ENCODE results near the gene LRRC63. TPM values are rescaled to one million over a fixed set of nuclear protein-coding genes. Genes with fewer than 3 reads are reported as not detected.

LRRC63 gene
- total RNA-seq, 1 donor from 2014 or later: not detected

DNA sequence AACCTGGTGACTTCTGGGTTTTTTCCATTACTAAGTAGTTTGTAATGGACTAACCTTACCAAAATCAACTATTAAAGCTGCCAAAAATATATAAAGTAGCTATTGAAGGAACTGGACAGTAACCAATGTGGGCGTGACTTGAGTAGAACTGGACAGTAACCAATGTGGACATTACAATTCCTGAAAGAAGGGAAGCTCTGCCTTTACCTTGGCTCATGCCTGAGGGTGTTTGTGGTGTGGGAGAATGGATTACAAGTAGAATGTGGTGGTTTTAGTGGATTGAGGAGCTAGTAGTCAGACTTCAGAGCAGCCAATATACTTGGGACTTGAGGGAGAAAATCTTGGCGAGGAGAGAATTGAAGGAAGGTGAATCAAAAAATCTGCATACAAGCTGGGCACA is 17.5 kb downstream of the LRRC63 start:
- H3K36me3 Mint-ChIP-seq (ENCODE audit: unreplicated experiment): peaks cover 20% of the 10 kb centered on the region
- H3K9me3 Mint-ChIP-seq (ENCODE audit: unreplicated experiment): no peaks in the 10 kb centered on the region
- TF ChIP-seq, protein P1, sequence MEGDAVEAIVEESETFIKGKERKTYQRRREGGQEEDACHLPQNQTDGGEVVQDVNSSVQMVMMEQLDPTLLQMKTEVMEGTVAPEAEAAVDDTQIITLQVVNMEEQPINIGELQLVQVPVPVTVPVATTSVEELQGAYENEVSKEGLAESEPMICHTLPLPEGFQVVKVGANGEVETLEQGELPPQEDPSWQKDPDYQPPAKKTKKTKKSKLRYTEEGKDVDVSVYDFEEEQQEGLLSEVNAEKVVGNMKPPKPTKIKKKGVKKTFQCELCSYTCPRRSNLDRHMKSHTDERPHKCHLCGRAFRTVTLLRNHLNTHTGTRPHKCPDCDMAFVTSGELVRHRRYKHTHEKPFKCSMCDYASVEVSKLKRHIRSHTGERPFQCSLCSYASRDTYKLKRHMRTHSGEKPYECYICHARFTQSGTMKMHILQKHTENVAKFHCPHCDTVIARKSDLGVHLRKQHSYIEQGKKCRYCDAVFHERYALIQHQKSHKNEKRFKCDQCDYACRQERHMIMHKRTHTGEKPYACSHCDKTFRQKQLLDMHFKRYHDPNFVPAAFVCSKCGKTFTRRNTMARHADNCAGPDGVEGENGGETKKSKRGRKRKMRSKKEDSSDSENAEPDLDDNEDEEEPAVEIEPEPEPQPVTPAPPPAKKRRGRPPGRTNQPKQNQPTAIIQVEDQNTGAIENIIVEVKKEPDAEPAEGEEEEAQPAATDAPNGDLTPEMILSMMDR (IDR thresholded peaks at IDR 0.05; ENCODE audit: partially characterized antibody, unreplicated experiment): no peak
- no peaks in the 10 kb centered on the region for H3K27me3 Mint-ChIP-seq (ENCODE audit: unreplicated experiment)
- H3K4me1 Mint-ChIP-seq (ENCODE audit: low read depth, unreplicated experiment): no peaks in the 10 kb centered on the region
- H3K27ac Mint-ChIP-seq (ENCODE audit: unreplicated experiment): no peak overlapping the region
- DNase-seq: no peak
- H3K4me3 Mint-ChIP-seq (ENCODE audit: unreplicated experiment): no peak overlapping the region

DNA sequence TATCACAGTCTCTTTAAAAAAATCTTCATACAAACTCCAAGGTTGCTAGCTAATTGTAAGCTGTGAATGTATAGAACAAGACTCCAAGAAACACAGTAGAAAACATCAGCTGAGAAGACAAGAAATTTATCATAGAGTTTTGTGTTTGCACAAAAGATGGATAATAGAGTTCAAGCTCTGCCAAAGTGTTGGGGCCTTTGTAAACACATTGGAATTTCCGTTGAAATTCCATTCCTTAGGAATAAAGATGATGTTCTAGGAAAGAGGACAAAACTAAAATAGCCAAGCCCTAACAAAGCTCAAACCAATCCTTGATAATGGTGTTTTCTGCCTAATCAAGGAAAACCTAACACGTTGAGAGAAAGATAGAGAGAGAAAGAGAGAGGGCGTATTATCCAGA is 20.6 kb downstream of the LRRC63 start:
- no peaks in the 10 kb centered on the region for H3K4me1 Mint-ChIP-seq (ENCODE audit: low read depth, unreplicated experiment)
- TF ChIP-seq, protein P1 (IDR thresholded peaks at IDR 0.05; ENCODE audit: partially characterized antibody, unreplicated experiment): no peak
- H3K27me3 Mint-ChIP-seq (ENCODE audit: unreplicated experiment): no peaks in the 10 kb centered on the region
- H3K27ac Mint-ChIP-seq (ENCODE audit: unreplicated experiment): no peak overlapping the region
- peaks cover 8% of the 10 kb centered on the region for H3K9me3 Mint-ChIP-seq (ENCODE audit: unreplicated experiment)
- no peak for DNase-seq
- H3K4me3 Mint-ChIP-seq (ENCODE audit: unreplicated experiment): no peak overlapping the region
- H3K36me3 Mint-ChIP-seq (ENCODE audit: unreplicated experiment): peaks cover 21% of the 10 kb centered on the region

DNA sequence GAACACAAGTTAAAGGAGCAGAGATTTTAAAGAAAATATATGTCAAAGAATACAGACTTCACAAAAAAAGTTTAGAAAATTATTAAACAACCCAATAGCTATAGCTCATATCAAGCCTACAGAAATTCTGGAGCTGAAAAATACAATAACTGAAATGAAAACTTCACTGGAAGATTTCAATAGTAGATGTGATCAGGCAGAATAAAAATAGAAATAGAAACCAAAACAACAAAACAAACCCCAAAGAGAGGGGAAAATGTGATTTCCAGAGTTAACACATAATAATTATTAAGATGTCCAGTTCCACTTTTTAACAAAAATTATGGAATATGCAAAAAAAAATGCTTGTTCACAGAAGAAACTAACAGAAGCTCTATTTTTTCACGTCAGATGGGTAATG is 23.6 kb downstream of the LRRC63 start:
- Mint-ChIP-seq H3K4me1 (ENCODE audit: low read depth, unreplicated experiment) (no peaks in the 10 kb centered on the region), H3K36me3 (ENCODE audit: unreplicated experiment) (peaks cover 25% of the 10 kb centered on the region), H3K27ac (ENCODE audit: unreplicated experiment) (no peak overlapping the region), H3K4me3 (ENCODE audit: unreplicated experiment) (no peak overlapping the region), H3K9me3 (ENCODE audit: unreplicated experiment) (peaks cover 8% of the 10 kb centered on the region), H3K27me3 (ENCODE audit: unreplicated experiment) (no peaks in the 10 kb centered on the region)
- DNase-seq: no peak
- TF ChIP-seq, protein P1 (IDR thresholded peaks at IDR 0.05; ENCODE audit: partially characterized antibody, unreplicated experiment): no peak

DNA sequence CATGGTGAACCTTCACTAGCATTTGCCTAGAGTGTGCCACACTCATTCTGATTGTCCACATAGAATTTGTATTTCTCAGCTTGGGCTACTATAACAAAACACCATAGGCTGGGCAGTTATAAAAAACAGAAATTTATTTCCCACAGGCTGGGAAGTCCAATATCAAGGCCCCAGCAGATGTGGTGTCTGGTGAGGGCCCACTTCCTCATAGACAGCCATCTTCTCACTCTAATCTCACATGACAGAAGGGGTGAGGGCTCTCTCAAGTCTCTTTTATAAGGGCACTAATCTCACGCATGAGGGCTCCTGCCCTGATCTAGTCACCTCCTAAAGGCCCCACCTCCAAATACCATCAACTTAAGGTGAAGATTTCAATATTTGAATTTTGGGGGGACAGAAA is 53.6 kb downstream of the LRRC63 start:
- Mint-ChIP-seq H3K4me1 (ENCODE audit: low read depth, unreplicated experiment) (no peaks in the 10 kb centered on the region), H3K27me3 (ENCODE audit: unreplicated experiment) (no peaks in the 10 kb centered on the region), H3K27ac (ENCODE audit: unreplicated experiment) (no peak overlapping the region), H3K36me3 (ENCODE audit: unreplicated experiment) (no peaks in the 10 kb centered on the region), H3K9me3 (ENCODE audit: unreplicated experiment) (no peaks in the 10 kb centered on the region), H3K4me3 (ENCODE audit: unreplicated experiment) (no peak overlapping the region)
- DNase-seq: no peak
- TF ChIP-seq, protein P1 (IDR thresholded peaks at IDR 0.05; ENCODE audit: partially characterized antibody, unreplicated experiment): no peak

DNA sequence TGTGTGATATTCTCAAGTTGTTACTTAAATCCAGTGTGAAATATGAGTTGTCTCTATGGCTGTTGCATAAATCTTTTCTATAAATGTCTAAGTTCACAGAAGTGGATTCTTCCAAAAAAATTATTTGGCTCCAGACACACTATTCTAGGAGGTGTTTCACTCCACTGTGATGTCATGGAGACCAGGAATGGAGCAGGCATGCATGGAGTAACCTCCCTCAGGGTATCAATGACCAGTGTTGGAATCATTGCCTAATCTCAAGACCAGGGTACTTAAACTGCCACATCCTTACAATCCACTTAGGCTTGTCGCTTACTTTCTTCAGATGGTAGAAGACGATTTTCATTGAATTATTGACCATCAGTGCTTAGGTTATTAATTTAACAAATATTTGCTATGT is 55.4 kb downstream of the LRRC63 start:
- no peak overlapping the region for H3K27ac Mint-ChIP-seq (ENCODE audit: unreplicated experiment)
- TF ChIP-seq, protein P1 (IDR thresholded peaks at IDR 0.05; ENCODE audit: partially characterized antibody, unreplicated experiment): no peak

More for the DNA sequence above, 55.4 kb downstream of the LRRC63 start:
- H3K9me3 Mint-ChIP-seq (ENCODE audit: unreplicated experiment): no peaks in the 10 kb centered on the region
- H3K4me1 Mint-ChIP-seq (ENCODE audit: low read depth, unreplicated experiment): no peaks in the 10 kb centered on the region
- H3K4me3 Mint-ChIP-seq (ENCODE audit: unreplicated experiment): no peak overlapping the region
- H3K27me3 Mint-ChIP-seq (ENCODE audit: unreplicated experiment): no peaks in the 10 kb centered on the region
- DNase-seq: no peak
- H3K36me3 Mint-ChIP-seq (ENCODE audit: unreplicated experiment): no peaks in the 10 kb centered on the region
